IgD-negative memory B cell (primary cell): Measurements from ENCODE around the gene IL1RL1. TPM values are rescaled to one million over a fixed set of nuclear protein-coding genes. Genes with fewer than 3 reads are reported as not detected.
"Not testable (repeated sequence)": the region's sequence is repeated elsewhere in the genome, so short reads cannot be mapped to it uniquely, and the experiment has no call there.

Experiments used
- H3K27ac Mint-ChIP-seq, 3 donors: one replicate each; pipeline ENCODE4 v1.8.0; 2020 to 2022; ENCODE audit warnings: mild to moderate bottlenecking in 3 of 3, mixed read lengths in 3 of 3, moderate library complexity in 1 of 3
- H3K27me3 Mint-ChIP-seq: one replicate; pipeline ENCODE4 v1.8.0; 2021; ENCODE audit warnings: mixed read lengths
- H3K36me3 Mint-ChIP-seq: one replicate; pipeline ENCODE4 v1.8.0; 2020; ENCODE audit warnings: mild to moderate bottlenecking, mixed read lengths
- H3K4me1 Mint-ChIP-seq, 3 donors: one replicate each; pipeline ENCODE4 v1.8.0; 2020 to 2022; ENCODE audit warnings: mixed read lengths in 3 of 3, mild to moderate bottlenecking in 1 of 3
- H3K4me3 Mint-ChIP-seq, 4 donors: one replicate each; pipeline ENCODE4 v1.8.0; 2020 to 2022; ENCODE audit warnings: mild to moderate bottlenecking in 4 of 4, mixed read lengths in 4 of 4, moderate library complexity in 3 of 4
- H3K9me3 Mint-ChIP-seq, 3 donors: one replicate each; pipeline ENCODE4 v1.8.0; 2020 to 2021; ENCODE audit warnings: mixed read lengths in 3 of 3, mild to moderate bottlenecking in 1 of 3
- polyA plus RNA-seq: library from polyadenylated mRNA; unstranded; fragments of 300-500 nt; fragmentation: Illumina TruSeq; gene quantifications from one replicate; pipeline ENCODE4 v1.2.3, GENCODE V29; 2021

Gene IL1RL1
- polyA plus RNA-seq, 1 donor from 2014 or later = not detected

- H3K27ac Mint-ChIP-seq = no peak overlapping the region
- H3K9me3 Mint-ChIP-seq = peaks cover 0 to 2% (median 0%) of the 10 kb centered on the region in 3 donors
- no peak overlapping the region for H3K4me3 Mint-ChIP-seq
- peaks cover 27% of the 10 kb centered on the region for H3K27me3 Mint-ChIP-seq
- H3K4me1 Mint-ChIP-seq = peaks cover 0 to 6% (median 5%) of the 10 kb centered on the region in 3 donors
- H3K36me3 Mint-ChIP-seq = no peaks in the 10 kb centered on the region
Observed at GRCh38 chr2:102304711-102305611, 6.4 kb upstream of the IL1RL1 start.

DNA sequence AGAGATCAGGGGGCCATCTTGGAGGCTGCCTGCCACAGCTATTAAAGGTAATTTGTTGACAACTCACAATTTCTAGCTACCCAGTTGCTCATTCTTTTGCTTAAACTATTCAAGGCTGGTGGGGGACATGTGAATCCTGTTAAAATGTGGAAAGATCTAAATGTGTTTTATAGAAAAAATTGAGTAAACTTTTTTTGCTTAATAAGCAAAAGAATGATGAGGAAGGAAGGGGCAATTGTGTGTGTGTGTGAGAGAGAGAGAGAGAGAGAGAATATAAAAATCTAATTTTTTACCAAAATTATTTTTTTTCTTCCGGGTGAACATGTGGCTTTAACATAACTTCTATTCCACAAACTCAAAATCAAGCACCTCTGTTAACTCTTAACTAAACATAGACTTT is 5.2 kb upstream of the IL1RL1 start:
- Mint-ChIP-seq H3K9me3 (peaks cover 0 to 2% (median 0%) of the 10 kb centered on the region in 3 donors), H3K27me3 (peaks cover 31% of the 10 kb centered on the region), H3K4me3 (no peak overlapping the region), H3K27ac (no peak overlapping the region), H3K36me3 (no peaks in the 10 kb centered on the region), H3K4me1 (peaks cover 0 to 6% (median 5%) of the 10 kb centered on the region in 3 donors)

DNA sequence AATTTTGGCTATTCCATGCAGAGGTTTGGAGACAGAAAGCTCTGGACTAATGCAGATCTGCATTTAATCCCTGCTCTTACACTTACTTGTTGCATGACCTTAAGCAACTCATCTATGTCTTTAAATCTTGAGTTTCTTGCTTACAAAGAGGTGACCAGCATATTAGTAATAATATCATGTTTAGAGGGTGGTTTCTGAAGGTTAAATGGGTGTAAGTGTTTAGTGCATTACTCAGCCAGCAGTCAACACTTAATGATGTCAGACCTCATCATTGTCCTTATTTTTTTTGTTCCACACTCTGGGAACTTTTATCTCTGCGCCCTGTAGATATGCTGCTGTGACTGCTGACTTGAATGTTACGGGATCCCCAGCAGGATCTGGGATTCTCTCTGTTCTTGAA is 1.7 kb downstream of the IL1RL1 start:
- Mint-ChIP-seq H3K36me3 (no peaks in the 10 kb centered on the region), H3K27me3 (peaks cover 8% of the 10 kb centered on the region), H3K4me1 (no peaks in the 10 kb centered on the region)

GRCh38 chr2:102313471-102313870 is 2.1 kb downstream of the IL1RL1 start:
- Mint-ChIP-seq H3K9me3 (no peaks in the 10 kb centered on the region), H3K27me3 (peaks cover 8% of the 10 kb centered on the region), H3K36me3 (no peaks in the 10 kb centered on the region), H3K27ac (no peak overlapping the region), H3K4me3 (no peak overlapping the region), H3K4me1 (no peaks in the 10 kb centered on the region)

More for the DNA sequence above, 1.7 kb downstream of the IL1RL1 start:
- Mint-ChIP-seq H3K27ac (no peak overlapping the region), H3K9me3 (no peaks in the 10 kb centered on the region), H3K4me3 (no peak overlapping the region)

DNA sequence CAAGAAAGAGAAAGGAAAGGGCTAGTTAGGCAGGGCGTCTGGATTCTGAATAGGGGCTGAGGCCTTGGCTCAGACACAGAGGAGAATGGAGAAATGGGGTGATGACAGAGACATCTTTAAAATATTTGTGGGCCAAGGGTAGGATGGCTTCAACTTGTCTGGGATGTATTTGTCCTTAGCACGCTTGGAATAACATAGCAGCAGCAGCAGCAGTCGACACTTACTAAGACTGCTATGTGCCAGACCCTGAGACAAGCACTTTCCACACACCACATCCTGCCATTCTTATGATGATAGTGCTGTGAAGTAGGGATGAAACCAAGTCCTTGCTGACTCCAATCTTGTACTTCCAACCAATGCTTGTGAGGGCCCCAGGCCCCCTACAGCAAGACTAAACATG is 2.6 kb downstream of the IL1RL1 start:
- H3K9me3 Mint-ChIP-seq = no peaks in the 10 kb centered on the region
- H3K4me3 Mint-ChIP-seq = no peak overlapping the region
- no peaks in the 10 kb centered on the region for H3K36me3 Mint-ChIP-seq
- H3K4me1 Mint-ChIP-seq = no peaks in the 10 kb centered on the region
- peaks cover 8% of the 10 kb centered on the region for H3K27me3 Mint-ChIP-seq
- no peak overlapping the region for H3K27ac Mint-ChIP-seq

GRCh38 chr2:102315921-102316320 is 4.6 kb downstream of the IL1RL1 start:
- Mint-ChIP-seq H3K9me3 (no peaks in the 10 kb centered on the region), H3K36me3 (no peaks in the 10 kb centered on the region)

DNA sequence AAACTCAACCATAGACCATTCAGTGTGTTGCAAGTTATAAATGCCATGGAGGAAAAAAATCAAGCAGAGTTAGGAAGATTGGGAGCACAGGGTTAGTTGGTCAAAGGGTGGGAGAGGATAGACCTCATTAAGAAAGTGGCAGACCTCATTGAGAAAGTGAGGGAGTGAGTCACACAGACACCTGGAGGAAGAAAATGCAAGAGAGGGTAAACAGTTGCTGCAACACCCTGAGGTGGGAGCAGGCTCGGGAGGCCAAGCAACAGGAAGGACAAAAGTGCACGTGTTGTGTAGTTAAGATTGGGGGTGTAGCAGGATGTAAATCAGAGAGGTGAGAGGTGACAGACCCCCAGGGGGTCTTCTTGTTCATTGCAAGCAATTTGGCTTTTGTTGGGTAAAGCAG is 6.4 kb downstream of the IL1RL1 start:
- H3K27me3 Mint-ChIP-seq = peaks cover 6% of the 10 kb centered on the region
- no peaks in the 10 kb centered on the region for H3K4me1 Mint-ChIP-seq
- H3K36me3 Mint-ChIP-seq = no peaks in the 10 kb centered on the region
- H3K9me3 Mint-ChIP-seq = no peaks in the 10 kb centered on the region
- no peak overlapping the region for H3K4me3 Mint-ChIP-seq
- H3K27ac Mint-ChIP-seq = no peak overlapping the region

More at GRCh38 chr2:102315921-102316320, 4.6 kb downstream of the IL1RL1 start:
- Mint-ChIP-seq H3K27me3 (no peaks in the 10 kb centered on the region), H3K27ac (no peak overlapping the region), H3K4me1 (no peaks in the 10 kb centered on the region), H3K4me3 (no peak overlapping the region)

- no peak overlapping the region for H3K4me3 Mint-ChIP-seq
- peaks cover 6% of the 10 kb centered on the region for H3K27me3 Mint-ChIP-seq
- no peaks in the 10 kb centered on the region for H3K9me3 Mint-ChIP-seq
- no peaks in the 10 kb centered on the region for H3K4me1 Mint-ChIP-seq
- H3K27ac Mint-ChIP-seq = no peak overlapping the region
- no peaks in the 10 kb centered on the region for H3K36me3 Mint-ChIP-seq
Observed at GRCh38 chr2:102318437-102318836, 7.1 kb downstream of the IL1RL1 start.

DNA sequence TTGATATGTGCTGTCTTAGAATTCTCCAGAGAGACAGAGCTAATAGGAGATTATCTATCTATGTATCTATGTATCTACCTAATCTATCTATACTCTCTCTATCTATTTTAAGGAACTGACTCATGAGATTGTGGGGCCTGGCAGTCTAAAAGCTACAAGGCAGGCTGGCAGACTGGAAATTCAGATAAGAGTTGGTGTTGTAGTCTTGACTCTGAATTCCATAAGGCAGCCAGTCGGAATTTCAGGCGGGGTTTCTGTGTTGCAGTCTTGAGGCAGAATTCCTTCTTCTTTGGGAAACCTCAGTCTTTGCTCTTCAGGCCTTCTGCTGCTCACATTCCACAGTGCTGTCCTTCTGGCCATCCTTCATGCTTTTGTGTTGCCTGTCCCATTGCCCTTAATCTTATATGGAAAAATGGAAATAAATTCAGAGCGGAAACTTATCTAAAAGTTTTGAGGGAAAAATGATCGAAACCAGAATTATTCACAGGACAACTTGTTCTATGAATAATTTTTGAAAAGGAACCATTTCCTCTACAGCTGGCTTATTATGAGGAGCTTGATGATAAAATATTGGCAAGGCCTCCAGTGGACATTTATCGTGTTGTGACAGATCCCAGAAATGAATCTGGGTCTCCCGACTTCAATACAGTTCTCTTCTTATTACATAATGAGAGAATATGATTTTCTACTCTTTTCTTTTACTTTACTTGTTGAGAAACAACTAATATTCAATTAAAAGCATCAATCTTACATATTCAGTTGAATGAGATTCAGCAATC is 10.8 kb downstream of the IL1RL1 start:
- Mint-ChIP-seq H3K27ac (no peak overlapping the region), H3K27me3 (peaks cover 16% of the 10 kb centered on the region), H3K9me3 (peaks cover 0 to 1% (median 0%) of the 10 kb centered on the region in 3 donors), H3K36me3 (no peaks in the 10 kb centered on the region), H3K4me1 (no peaks in the 10 kb centered on the region), H3K4me3 (no peak overlapping the region)

- not testable (repeated sequence) for H3K4me1 Mint-ChIP-seq, H3K36me3 Mint-ChIP-seq, H3K27ac Mint-ChIP-seq, H3K4me3 Mint-ChIP-seq, H3K9me3 Mint-ChIP-seq
- peaks cover 18% of the 10 kb centered on the region for H3K27me3 Mint-ChIP-seq
Observed at GRCh38 chr2:102324914-102325313, 13.6 kb downstream of the IL1RL1 start.

GRCh38 chr2:102331311-102331980 is 20.1 kb downstream of the IL1RL1 start:
- H3K27ac Mint-ChIP-seq = no peak overlapping the region
- H3K36me3 Mint-ChIP-seq = peaks cover 3% of the 10 kb centered on the region
- H3K4me3 Mint-ChIP-seq = no peak overlapping the region
- H3K27me3 Mint-ChIP-seq = peaks cover 12% of the 10 kb centered on the region
- no peaks in the 10 kb centered on the region for H3K4me1 Mint-ChIP-seq
- peaks cover 0 to 11% (median 6%) of the 10 kb centered on the region in 3 donors for H3K9me3 Mint-ChIP-seq

GRCh38 chr2:102334486-102334885 is 23.1 kb downstream of the IL1RL1 start:
- Mint-ChIP-seq H3K4me1 (no peaks in the 10 kb centered on the region), H3K4me3 (no peak overlapping the region), H3K36me3 (peaks cover 3% of the 10 kb centered on the region), H3K27ac (peak overlapping the region in 1 of 3 donors; percentile 6), H3K27me3 (peaks cover 8% of the 10 kb centered on the region), H3K9me3 (peaks cover 0 to 9% (median 6%) of the 10 kb centered on the region in 3 donors)

DNA sequence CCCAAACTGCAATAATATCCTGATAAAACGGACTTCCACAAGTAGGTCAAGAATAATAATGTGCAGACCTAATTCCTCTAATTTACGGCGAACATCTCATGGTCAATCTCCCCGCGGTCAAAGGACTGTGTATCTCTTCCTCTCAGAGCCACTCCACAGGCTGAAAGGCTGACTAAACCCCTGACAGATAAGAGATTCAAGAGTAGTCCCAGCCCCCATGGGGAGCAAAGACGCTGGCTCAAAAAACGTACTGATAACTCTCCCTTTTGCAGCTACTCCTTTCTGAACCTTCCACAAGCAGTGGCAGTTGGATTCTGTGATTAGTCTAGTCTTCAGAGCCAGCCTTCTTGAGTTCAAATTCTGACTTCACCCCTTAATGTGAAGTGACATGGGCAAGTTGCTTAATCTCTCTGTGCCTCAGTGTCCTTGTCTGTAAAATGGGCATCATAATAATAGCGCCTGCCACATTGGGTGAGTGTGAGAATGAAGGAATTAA is 24.6 kb downstream of the IL1RL1 start:
- peaks cover 6% of the 10 kb centered on the region for H3K27me3 Mint-ChIP-seq
- peaks cover 0 to 4% (median 2%) of the 10 kb centered on the region in 3 donors for H3K9me3 Mint-ChIP-seq
- no peaks in the 10 kb centered on the region for H3K36me3 Mint-ChIP-seq
- H3K4me3 Mint-ChIP-seq = no peak overlapping the region
- H3K4me1 Mint-ChIP-seq = no peaks in the 10 kb centered on the region
- no peak overlapping the region for H3K27ac Mint-ChIP-seq

- H3K4me1 Mint-ChIP-seq = no peaks in the 10 kb centered on the region
- no peaks in the 10 kb centered on the region for H3K36me3 Mint-ChIP-seq
- H3K4me3 Mint-ChIP-seq = no peak overlapping the region
- peaks cover 6% of the 10 kb centered on the region for H3K27me3 Mint-ChIP-seq
- no peak overlapping the region for H3K27ac Mint-ChIP-seq
- peaks cover 0 to 4% (median 0%) of the 10 kb centered on the region in 3 donors for H3K9me3 Mint-ChIP-seq
Observed at GRCh38 chr2:102336502-102336945, 25.2 kb downstream of the IL1RL1 start.

GRCh38 chr2:102337012-102337411 is 25.6 kb downstream of the IL1RL1 start:
- H3K4me3 Mint-ChIP-seq = no peak overlapping the region
- no peak overlapping the region for H3K27ac Mint-ChIP-seq
- H3K9me3 Mint-ChIP-seq = peaks cover 0 to 4% (median 0%) of the 10 kb centered on the region in 3 donors
- no peaks in the 10 kb centered on the region for H3K36me3 Mint-ChIP-seq
- H3K27me3 Mint-ChIP-seq = peaks cover 6% of the 10 kb centered on the region
- no peaks in the 10 kb centered on the region for H3K4me1 Mint-ChIP-seq
